ENCODE measurements around the gene CAP2.

The CAP2 gene

DNA sequence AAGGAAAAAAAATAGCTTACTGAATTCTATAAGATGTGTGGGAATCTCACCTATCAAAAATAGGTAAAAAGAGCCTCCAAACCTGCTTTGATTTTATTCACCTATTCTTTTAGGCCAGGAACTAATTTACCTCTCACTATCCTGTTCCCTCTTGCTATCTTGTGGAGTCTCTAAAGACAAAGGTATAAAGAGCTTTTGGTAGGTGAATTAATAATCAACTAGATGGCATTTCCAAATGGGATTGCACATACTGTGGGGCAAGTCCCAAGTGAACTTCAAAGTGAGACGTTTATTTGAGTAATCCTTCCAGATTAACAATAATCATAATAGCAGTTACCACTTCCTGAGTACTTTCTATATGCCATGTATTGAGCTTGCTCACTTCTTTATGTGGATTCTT, 209.5 kb downstream of the CAP2 start:
- TF ChIP-seq, protein P1, sequence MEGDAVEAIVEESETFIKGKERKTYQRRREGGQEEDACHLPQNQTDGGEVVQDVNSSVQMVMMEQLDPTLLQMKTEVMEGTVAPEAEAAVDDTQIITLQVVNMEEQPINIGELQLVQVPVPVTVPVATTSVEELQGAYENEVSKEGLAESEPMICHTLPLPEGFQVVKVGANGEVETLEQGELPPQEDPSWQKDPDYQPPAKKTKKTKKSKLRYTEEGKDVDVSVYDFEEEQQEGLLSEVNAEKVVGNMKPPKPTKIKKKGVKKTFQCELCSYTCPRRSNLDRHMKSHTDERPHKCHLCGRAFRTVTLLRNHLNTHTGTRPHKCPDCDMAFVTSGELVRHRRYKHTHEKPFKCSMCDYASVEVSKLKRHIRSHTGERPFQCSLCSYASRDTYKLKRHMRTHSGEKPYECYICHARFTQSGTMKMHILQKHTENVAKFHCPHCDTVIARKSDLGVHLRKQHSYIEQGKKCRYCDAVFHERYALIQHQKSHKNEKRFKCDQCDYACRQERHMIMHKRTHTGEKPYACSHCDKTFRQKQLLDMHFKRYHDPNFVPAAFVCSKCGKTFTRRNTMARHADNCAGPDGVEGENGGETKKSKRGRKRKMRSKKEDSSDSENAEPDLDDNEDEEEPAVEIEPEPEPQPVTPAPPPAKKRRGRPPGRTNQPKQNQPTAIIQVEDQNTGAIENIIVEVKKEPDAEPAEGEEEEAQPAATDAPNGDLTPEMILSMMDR (IDR thresholded peaks at IDR 0.05; ENCODE audit: low read depth, low read length): no peak
- no peak overlapping the region for H3K4me3 ChIP-seq (ENCODE audit: low read depth, low read length)

DNA sequence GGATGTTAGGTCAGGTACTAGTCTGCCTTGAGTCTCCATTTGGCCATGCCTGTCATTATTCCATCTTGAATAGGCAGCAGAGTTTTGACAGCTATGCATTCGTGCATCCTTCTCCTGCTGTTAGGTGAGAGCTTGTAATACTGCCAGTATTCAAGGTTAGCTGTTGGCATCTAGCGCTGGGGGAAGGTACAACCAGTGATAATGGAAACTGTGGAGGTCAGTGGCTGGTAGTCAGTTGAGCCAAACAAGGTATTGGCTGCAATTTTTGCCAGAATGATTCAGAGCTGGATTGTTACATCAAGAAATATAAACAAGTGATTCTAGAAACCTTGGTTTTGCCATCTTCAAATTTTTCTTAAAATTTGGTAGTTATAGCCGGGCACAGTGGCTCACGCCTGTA, 213.2 kb downstream of the CAP2 start:
- TF ChIP-seq, protein P1 (IDR thresholded peaks at IDR 0.05; ENCODE audit: low read depth, low read length): no peak

More for the DNA sequence above, 213.2 kb downstream of the CAP2 start:
- no peak overlapping the region for H3K4me3 ChIP-seq (ENCODE audit: low read depth, low read length)

All from WI38 (cell line).